SK-N-SH treated with all-trans-retinoic acid at 6 μM for 48 hours (cell line): ENCODE measurements around the gene ASCC3.
"Not testable (repeated sequence)": the region's sequence is repeated elsewhere in the genome, so short reads cannot be mapped to it uniquely, and the experiment has no call there.

ENCODE experiments used
- ATAC-seq: fragments of 200-7000 bp; cut with Tn5 transposase; 3 replicates; pipeline ENCODE4 v1.9.1; 2020; ENCODE audit warnings: mild to moderate bottlenecking, moderate library complexity
- ARNTL ChIP-seq: fragments of 450-650 bp; formaldehyde crosslinking; IDR thresholded peaks from 2 replicates; pipeline ENCODE4 v1.5.0; 2020; ENCODE audit warnings: low read depth, mild to moderate bottlenecking, moderate library complexity, borderline replicate concordance
- BACH2 ChIP-seq: fragments of 250-450 bp; sonication (Bioruptor Pico); IDR thresholded peaks from 2 replicates; pipeline ENCODE4 v1.9.0; 2021; ENCODE audit warnings: mild to moderate bottlenecking, borderline replicate concordance
- CSDC2 ChIP-seq: fragments of 250-450 bp; sonication (Bioruptor Pico); IDR thresholded peaks from 2 replicates; pipeline ENCODE4 v1.5.0; 2020; ENCODE audit warnings: mild to moderate bottlenecking, moderate library complexity
- ESRRG ChIP-seq: fragments of 250-450 bp; sonication (Bioruptor Pico); IDR thresholded peaks from 2 replicates; pipeline ENCODE4 v1.6.1; 2021; ENCODE audit warnings: mild to moderate bottlenecking
- GLIS3 ChIP-seq: fragments of 250-450 bp; sonication (Bioruptor Pico); IDR thresholded peaks from 2 replicates; pipeline ENCODE4 v1.5.0; 2020; ENCODE audit warnings: mild to moderate bottlenecking, moderate library complexity
- ISL1 ChIP-seq: fragments of 250-450 bp; sonication (Bioruptor Pico); IDR thresholded peaks from 2 replicates; pipeline ENCODE4 v2.1.2; 2022; ENCODE audit warnings: mild to moderate bottlenecking, moderate library complexity
- OSR1 ChIP-seq: fragments of 250-450 bp; sonication (Bioruptor Pico); IDR thresholded peaks from 2 replicates; pipeline ENCODE4 v1.8.0; 2022; ENCODE audit warnings: moderate library complexity, mild to moderate bottlenecking, inconsistent platforms
- PPARA ChIP-seq: fragments of 250-450 bp; sonication (Bioruptor Pico); IDR thresholded peaks from 2 replicates; pipeline ENCODE4 v1.5.0; 2020; ENCODE audit warnings: mild to moderate bottlenecking, borderline replicate concordance
- RARB ChIP-seq: fragments of 250-450 bp; sonication (Bioruptor Pico); IDR thresholded peaks from 2 replicates; pipeline ENCODE4 v1.8.0; 2021; ENCODE audit warnings: mild to moderate bottlenecking, moderate library complexity
- SNAI2 ChIP-seq: fragments of 250-450 bp; sonication (Bioruptor Pico); IDR thresholded peaks from 2 replicates; pipeline ENCODE4 v1.5.0; 2020; ENCODE audit warnings: mild to moderate bottlenecking, moderate library complexity
- TCF4 ChIP-seq: fragments of 250-450 bp; sonication (Bioruptor Pico); IDR thresholded peaks from 2 replicates; pipeline ENCODE4 v1.8.0; 2021; ENCODE audit warnings: mild to moderate bottlenecking, moderate library complexity, borderline replicate concordance
- TOX ChIP-seq: fragments of 250-450 bp; sonication (Bioruptor Pico); IDR thresholded peaks from 2 replicates; pipeline ENCODE4 v1.8.0; 2021; ENCODE audit warnings: mild to moderate bottlenecking, moderate library complexity, borderline replicate concordance
- ZC3H10 ChIP-seq: fragments of 250-450 bp; sonication (Bioruptor Pico); IDR thresholded peaks from 2 replicates; pipeline ENCODE4 v1.5.1; 2021; ENCODE audit warnings: mild to moderate bottlenecking, moderate library complexity
- ZFP3 ChIP-seq: fragments of 250-450 bp; sonication (Bioruptor Pico); IDR thresholded peaks from 2 replicates; pipeline ENCODE4 v1.5.0; 2020; ENCODE audit warnings: mild to moderate bottlenecking, moderate library complexity
- ZFP30 ChIP-seq: fragments of 450-650 bp; formaldehyde crosslinking; IDR thresholded peaks from 2 replicates; pipeline ENCODE4 v1.5.0; 2022; ENCODE audit warnings: mild to moderate bottlenecking, moderate library complexity
- ZNF565 ChIP-seq: fragments of 450-650 bp; formaldehyde crosslinking; conservative IDR thresholded peaks from 2 replicates; pipeline ENCODE4 v1.5.0; 2020; ENCODE audit warnings: low read depth, mild to moderate bottlenecking, moderate library complexity
- ZNF70 ChIP-seq: fragments of 450-650 bp; formaldehyde crosslinking; IDR thresholded peaks from 2 replicates; pipeline ENCODE4 v1.5.0; 2020; ENCODE audit warnings: mild to moderate bottlenecking, moderate library complexity
- ZNF8 ChIP-seq: fragments of 450-650 bp; formaldehyde crosslinking; IDR thresholded peaks from 2 replicates; pipeline ENCODE4 v1.5.0; 2020; ENCODE audit warnings: mild to moderate bottlenecking, moderate library complexity
- TF ChIP-seq, protein P1 (sequence below): fragments of 250-450 bp; sonication (Bioruptor Pico); IDR thresholded peaks from 2 replicates; pipeline ENCODE4 v1.8.0; 2021; ENCODE audit warnings: low read depth, mild to moderate bottlenecking, moderate library complexity, borderline replicate concordance
- TF ChIP-seq, protein P2 (sequence below): fragments of 250-450 bp; sonication (Bioruptor Pico); IDR thresholded peaks from 2 replicates; pipeline ENCODE4 v1.5.1; 2020; ENCODE audit warnings: low read depth, mild to moderate bottlenecking, moderate library complexity
- TF ChIP-seq, protein P3 (sequence below): fragments of 250-450 bp; sonication (Bioruptor Pico); IDR thresholded peaks from 2 replicates; pipeline ENCODE4 v1.8.0; 2020; ENCODE audit warnings: mild to moderate bottlenecking, moderate library complexity, borderline replicate concordance
- TF ChIP-seq, protein P4 (sequence below): fragments of 250-450 bp; sonication (Bioruptor Pico); IDR thresholded peaks from 2 replicates; pipeline ENCODE4 v1.5.1; 2021; ENCODE audit warnings: mild to moderate bottlenecking, moderate library complexity

Gene ASCC3

DNA sequence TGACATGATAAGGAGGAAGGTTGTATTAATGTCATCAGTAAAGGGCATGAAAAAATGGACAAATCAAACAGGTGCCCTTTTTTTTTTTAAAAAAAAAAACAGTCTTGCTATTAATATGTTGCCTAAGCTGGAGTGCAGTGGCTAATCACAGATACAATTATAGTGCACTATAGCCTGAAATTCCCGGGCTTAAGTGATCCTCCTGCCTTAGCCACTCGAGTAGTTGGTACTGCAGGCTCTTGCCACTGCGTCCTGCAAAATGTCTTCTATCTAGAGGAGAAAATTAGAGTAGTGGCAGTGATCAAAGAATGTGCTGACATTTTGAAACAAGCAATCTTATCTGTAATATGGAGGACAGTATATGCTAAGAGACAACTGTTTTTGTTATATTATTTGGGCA is 127.7 kb downstream of the ASCC3 start (continued):
- no peak for TF ChIP-seq BACH2
- no peak for TF ChIP-seq ZFP30 (CRISPR knock-in tag)
- no peak for TF ChIP-seq ARNTL (CRISPR knock-in tag)
- TF ChIP-seq, protein P1, sequence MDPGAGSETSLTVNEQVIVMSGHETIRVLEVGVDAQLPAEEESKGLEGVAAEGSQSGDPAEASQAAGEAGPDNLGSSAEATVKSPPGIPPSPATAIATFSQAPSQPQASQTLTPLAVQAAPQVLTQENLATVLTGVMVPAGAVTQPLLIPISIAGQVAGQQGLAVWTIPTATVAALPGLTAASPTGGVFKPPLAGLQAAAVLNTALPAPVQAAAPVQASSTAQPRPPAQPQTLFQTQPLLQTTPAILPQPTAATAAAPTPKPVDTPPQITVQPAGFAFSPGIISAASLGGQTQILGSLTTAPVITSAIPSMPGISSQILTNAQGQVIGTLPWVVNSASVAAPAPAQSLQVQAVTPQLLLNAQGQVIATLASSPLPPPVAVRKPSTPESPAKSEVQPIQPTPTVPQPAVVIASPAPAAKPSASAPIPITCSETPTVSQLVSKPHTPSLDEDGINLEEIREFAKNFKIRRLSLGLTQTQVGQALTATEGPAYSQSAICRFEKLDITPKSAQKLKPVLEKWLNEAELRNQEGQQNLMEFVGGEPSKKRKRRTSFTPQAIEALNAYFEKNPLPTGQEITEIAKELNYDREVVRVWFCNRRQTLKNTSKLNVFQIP (CRISPR knock-in tag): no peak

DNA sequence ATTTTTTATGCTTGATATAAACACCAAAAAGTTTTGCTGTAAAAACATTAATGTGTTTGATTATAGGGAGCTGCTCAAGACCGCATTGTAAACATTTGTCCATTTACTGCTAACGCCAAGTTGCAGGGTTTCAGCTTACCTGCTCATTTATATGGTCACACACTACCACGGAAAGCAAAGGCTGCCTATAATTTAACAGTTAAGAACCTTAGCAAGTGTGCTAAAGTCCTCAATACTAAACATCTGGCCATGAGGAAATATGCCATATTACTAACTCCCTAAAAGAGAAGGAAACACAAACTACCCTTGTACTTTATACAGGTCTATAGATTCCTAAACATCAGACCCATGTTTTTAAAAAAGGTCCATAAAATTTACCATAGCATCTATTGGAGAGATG is 129.5 kb downstream of the ASCC3 start:
- ATAC-seq: no peak
- TF ChIP-seq TCF4 (CRISPR knock-in tag) (no peak), ZFP30 (CRISPR knock-in tag) (no peak), SNAI2 (CRISPR knock-in tag) (no peak), ARNTL (CRISPR knock-in tag) (no peak), ZNF565 (CRISPR knock-in tag) (no peak), ZNF8 (no peak), OSR1 (no peak)
- TF ChIP-seq, protein P2, sequence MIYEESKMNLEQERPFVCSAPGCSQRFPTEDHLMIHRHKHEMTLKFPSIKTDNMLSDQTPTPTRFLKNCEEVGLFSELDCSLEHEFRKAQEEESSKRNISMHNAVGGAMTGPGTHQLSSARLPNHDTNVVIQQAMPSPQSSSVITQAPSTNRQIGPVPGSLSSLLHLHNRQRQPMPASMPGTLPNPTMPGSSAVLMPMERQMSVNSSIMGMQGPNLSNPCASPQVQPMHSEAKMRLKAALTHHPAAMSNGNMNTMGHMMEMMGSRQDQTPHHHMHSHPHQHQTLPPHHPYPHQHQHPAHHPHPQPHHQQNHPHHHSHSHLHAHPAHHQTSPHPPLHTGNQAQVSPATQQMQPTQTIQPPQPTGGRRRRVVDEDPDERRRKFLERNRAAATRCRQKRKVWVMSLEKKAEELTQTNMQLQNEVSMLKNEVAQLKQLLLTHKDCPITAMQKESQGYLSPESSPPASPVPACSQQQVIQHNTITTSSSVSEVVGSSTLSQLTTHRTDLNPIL (CRISPR knock-in tag): no peak
- TF ChIP-seq, protein P1 (CRISPR knock-in tag): no peak

DNA sequence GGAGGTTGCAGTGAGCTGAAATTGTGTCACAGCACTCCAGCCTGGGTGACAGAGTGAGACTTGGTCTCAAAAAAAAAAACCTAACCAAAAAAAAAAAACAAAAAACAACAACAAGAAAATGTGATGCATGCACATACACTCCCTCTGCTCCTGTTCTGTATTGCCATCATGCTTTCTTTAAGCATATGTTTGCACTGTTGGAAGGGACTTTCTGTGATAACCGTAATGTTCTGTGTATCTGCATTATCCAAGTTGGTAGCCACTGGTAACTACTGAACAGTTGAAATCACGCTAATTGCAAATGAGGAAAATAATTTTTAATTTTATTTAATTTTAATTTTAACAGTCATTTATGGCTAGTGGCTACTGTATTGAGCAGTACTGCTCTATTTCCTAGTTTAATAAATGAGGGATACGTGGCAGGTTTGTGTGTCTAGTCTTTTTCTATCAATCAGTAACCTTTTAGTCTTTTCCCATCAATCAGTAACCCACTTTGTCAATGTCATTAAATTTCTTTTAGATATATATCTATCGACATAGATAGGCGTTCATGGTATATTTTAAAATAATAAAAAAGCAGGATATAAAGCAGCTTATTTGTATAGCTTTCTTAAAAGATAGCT is 135.6 kb downstream of the ASCC3 start:
- no peak for TF ChIP-seq TCF4 (CRISPR knock-in tag)
- TF ChIP-seq, protein P3, sequence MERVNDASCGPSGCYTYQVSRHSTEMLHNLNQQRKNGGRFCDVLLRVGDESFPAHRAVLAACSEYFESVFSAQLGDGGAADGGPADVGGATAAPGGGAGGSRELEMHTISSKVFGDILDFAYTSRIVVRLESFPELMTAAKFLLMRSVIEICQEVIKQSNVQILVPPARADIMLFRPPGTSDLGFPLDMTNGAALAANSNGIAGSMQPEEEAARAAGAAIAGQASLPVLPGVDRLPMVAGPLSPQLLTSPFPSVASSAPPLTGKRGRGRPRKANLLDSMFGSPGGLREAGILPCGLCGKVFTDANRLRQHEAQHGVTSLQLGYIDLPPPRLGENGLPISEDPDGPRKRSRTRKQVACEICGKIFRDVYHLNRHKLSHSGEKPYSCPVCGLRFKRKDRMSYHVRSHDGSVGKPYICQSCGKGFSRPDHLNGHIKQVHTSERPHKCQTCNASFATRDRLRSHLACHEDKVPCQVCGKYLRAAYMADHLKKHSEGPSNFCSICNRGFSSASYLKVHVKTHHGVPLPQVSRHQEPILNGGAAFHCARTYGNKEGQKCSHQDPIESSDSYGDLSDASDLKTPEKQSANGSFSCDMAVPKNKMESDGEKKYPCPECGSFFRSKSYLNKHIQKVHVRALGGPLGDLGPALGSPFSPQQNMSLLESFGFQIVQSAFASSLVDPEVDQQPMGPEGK (CRISPR knock-in tag): no peak
- TF ChIP-seq ZFP3 (CRISPR knock-in tag): no peak
- TF ChIP-seq PPARA (CRISPR knock-in tag): no peak
- no peak for TF ChIP-seq ZC3H10 (CRISPR knock-in tag)
- no peak for TF ChIP-seq ARNTL (CRISPR knock-in tag)
- no peak for TF ChIP-seq ZFP30 (CRISPR knock-in tag)
- TF ChIP-seq ESRRG (CRISPR knock-in tag): no peak
- TF ChIP-seq RARB (CRISPR knock-in tag): no peak
- no peak for ATAC-seq

DNA sequence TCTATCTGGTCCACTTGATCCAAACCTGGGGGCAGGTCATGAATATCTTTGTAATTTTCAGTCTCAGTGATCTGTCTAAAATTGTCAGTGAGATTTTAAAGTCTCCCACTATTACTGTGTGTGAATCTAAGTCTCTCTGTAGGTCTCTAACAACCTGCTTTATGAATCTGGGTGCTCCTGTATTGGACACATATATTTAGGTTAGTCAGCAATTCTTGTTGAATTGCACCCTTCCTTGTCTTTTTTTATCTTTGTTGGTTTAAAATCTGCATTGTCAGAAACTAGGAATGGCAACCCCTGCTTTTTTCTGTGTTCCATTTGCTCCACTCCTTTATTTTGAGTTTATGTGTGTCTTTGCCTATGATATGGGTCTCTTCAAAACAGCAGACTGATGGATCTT is 140.7 kb downstream of the ASCC3 start:
- ATAC-seq: no peak
- TF ChIP-seq ZNF565 (CRISPR knock-in tag) (no peak), TOX (CRISPR knock-in tag) (no peak), ZFP3 (CRISPR knock-in tag) (no peak), ZFP30 (CRISPR knock-in tag) (no peak), ESRRG (CRISPR knock-in tag) (no peak), OSR1 (no peak), ZNF70 (CRISPR knock-in tag) (no peak), ZNF8 (no peak), ARNTL (CRISPR knock-in tag) (no peak), PPARA (CRISPR knock-in tag) (no peak), CSDC2 (no peak), TCF4 (CRISPR knock-in tag) (no peak), GLIS3 (CRISPR knock-in tag) (no peak), ISL1 (CRISPR knock-in tag) (no peak)
- TF ChIP-seq, protein P3 (CRISPR knock-in tag): no peak
- TF ChIP-seq, protein P4, sequence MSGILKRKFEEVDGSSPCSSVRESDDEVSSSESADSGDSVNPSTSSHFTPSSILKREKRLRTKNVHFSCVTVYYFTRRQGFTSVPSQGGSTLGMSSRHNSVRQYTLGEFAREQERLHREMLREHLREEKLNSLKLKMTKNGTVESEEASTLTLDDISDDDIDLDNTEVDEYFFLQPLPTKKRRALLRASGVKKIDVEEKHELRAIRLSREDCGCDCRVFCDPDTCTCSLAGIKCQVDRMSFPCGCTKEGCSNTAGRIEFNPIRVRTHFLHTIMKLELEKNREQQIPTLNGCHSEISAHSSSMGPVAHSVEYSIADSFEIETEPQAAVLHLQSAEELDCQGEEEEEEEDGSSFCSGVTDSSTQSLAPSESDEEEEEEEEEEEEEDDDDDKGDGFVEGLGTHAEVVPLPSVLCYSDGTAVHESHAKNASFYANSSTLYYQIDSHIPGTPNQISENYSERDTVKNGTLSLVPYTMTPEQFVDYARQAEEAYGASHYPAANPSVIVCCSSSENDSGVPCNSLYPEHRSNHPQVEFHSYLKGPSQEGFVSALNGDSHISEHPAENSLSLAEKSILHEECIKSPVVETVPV (CRISPR knock-in tag): no peak
- TF ChIP-seq, protein P2 (CRISPR knock-in tag): no peak

DNA sequence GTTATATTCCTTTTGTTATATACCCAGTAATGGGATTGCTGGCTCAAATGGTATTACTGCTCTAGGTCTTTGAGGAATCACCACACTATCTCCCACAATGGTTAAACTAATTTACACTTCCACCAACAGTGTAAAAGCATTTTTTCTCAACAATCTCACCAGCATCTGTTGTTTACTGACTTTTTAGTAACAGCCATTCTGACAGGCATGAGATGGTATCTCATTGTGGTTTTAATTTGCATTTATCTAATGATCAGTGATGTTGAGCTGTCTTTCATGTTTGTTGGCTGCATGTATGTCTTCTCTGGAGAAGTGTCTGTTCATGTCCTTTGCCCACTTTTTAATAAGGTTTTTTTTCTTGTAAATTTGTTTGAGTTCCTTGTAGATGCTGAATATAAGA is 143.4 kb downstream of the ASCC3 start:
- not testable (repeated sequence) for ATAC-seq
